ENCODE measurements around the gene OR1G1.
"Not testable (repeated sequence)": the region's sequence is repeated elsewhere in the genome, so short reads cannot be mapped to it uniquely, and the experiment has no call there.

Gene OR1G1

DNA sequence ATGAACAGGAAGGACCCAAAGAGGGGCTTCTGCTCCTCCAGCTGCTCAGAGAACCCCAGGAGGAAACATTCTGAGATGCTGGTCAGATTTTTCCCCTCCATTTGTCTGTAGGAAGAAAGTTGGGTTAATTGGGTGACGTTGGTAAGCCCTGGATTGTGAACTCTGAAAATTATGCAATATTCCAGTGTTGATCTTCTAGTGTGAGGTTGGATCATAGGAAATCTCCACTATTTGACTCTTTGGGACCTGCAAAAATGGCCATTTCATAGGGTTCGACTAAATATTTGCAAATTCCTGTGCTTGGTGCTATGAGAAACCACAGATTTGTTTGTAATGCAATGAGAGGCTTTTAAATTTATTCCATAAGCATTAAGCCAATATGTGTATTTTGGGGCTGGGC lies at the start of gene OR1G1:
OR1G1 (minus strand) TSS at position 101 of the 400 bp plus-strand sequence; CDS start at position 101, 0 bp downstream.
- DNase-seq, result no peak

DNA sequence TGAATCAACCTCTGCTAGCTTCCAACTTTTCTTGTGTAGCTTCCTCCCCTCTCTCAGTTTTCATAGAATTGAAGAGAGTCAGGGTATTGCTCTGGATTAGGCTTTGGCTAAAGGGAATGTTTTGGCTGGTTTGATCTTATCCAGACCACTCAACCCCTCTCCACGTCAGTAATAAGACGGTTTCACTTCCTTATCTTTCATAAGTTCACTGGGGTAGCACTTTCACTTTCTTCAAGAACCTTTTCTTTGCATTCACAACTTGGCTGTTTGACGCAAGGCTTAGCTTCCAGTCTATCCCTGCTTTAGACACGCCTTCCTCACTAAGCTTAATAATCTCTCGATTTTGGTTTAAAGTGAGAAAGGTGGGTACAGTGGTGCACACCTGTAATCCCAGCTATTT lies 40.2 kb upstream of the OR1G1 start:
- no peak for DNase-seq

DNA sequence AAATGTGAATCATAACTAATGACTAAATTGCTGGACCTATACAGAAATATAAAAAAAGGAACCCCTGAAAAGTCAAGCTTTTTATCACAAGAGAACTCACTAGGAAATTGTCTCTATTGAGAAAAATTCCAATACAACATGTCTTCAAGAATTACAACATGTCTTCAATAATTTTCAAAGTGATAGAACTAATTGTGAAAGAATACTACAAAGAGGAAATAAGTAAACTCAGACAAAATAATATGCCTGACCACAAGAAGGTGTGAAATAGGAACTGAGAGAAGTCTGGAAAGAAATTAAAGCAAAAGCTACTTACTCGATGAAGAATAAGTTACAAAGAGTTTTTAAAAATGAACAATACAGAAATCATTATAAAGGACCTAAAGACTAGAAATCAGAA lies 29.9 kb upstream of the OR1G1 start:
- no peak for DNase-seq

DNA sequence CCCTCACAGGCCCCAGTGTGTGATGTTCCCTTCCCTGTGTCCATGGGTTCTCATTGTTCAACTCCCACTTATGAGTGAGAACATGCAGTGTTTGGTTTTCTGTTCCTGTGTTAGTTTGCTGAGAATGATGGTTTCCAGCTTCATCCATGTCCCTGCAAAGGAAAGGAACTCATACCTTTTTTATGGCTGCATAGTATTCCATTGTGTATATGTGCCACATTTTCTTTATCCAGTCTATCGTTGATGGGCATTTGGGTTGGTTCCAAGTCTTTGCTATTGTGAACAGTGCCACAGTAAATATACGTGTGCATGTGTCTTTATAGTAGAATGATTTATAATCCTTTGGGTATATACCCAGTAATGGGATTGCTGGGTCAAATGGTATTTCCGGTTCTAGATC lies 10.1 kb upstream of the OR1G1 start:
- not testable (repeated sequence) for DNase-seq

DNA sequence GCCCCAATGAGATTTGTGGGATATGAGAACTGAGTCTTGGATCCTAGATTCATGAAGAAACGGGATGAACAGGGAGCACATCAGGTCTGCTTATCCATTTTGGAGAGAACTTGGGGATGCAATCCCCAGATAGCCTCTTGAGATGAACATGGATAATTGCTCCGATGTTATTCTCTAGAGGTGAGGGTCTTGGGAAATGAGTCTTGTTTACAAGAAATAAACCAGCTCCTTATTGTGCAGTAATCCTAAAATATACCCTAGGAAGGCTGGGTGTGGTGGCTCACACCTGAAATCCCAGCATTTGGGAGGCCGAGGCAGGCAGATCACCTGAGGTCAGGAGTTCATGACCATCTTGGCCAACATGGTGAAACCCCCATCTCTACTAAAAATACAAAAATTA lies 23.0 kb downstream of the OR1G1 start, which contains the start of gene OR1D2:
OR1D2 (minus strand) TSS at position 101 of the 400 bp plus-strand sequence. CDS start 11,426 bp downstream, outside the sequence.
- DNase-seq, result no peak

Measured in left hindlimb (tissue), 1 donor.